Mucosa of descending colon (tissue), 3 donors: ENCODE results near the gene OSBPL8. TPM values are rescaled to one million over a fixed set of nuclear protein-coding genes. Genes with fewer than 3 reads are reported as not detected.
"Not testable (repeated sequence)": the region's sequence is repeated elsewhere in the genome, so short reads cannot be mapped to it uniquely, and the experiment has no call there.

Experiments
- ATAC-seq: fragments of 200-7000 bp; cut with Tn5 transposase; one replicate; pipeline ENCODE4 v1.9.1; 2020; ENCODE audit warnings: mild to moderate bottlenecking, moderate library complexity
- DNase-seq, 3 donors: peaks; one replicate each; pipeline ENCODE4 v3.0.0-alpha.2; 2020
- H3K36me3 ChIP-seq: fragments of 200-600 bp; one replicate; pipeline ENCODE4 v1.8.0; 2021; ENCODE audit warnings: low read depth, mild to moderate bottlenecking
- H3K4me1 ChIP-seq: fragments of 200-600 bp; one replicate; pipeline ENCODE4 v1.8.0; 2021; ENCODE audit warnings: low read depth, mild to moderate bottlenecking
- H3K4me3 ChIP-seq: fragments of 200-600 bp; one replicate; pipeline ENCODE4 v1.8.0; 2021; ENCODE audit warnings: mild to moderate bottlenecking
- H3K9me3 ChIP-seq: fragments of 200-600 bp; one replicate; pipeline ENCODE4 v1.8.0; 2021; ENCODE audit warnings: mild to moderate bottlenecking
- intact Hi-C, 2 donors: fragments of 100-400 bp; cut with DNase I in 1 of 2; cut with micrococcal nuclease in 1 of 2; formaldehyde crosslinking; loops; one replicate each; pipeline versions ENCODE4 v1.11.0 to v1.11.1; 2022; cut with DNase I, micrococcal nuclease
- total RNA-seq, 3 donors: library from RNA; stranded (reverse); fragmentation: NEBNext Ultra II Directional in 2 of 3; extraction: Animal tissue kit (Norgen Biotek cat#: 25700) in 2 of 3; gene quantifications; one replicate each; pipeline versions ENCODE4 v1.2.1 to v1.2.4, GENCODE V29; 2021 to 2023
- TF ChIP-seq, protein P1 (sequence below): fragments of 200-600 bp; IDR thresholded peaks from one replicate; pipeline ENCODE4 v1.8.0; 2022; ENCODE audit warnings: antibody characterized with exemption, mild to moderate bottlenecking
- donor health status: DM: no; HTN: no; CAD: no; lungs with moderate emphysema.
- donor health status: DM: no; HTN: no; CAD: no.
- donor health status: DM: no; HTN: yes; CAD: no.

The OSBPL8 gene
- total RNA-seq, 3 donors from 2014 or later = 26.3 to 56.0 (median 26.9) TPM

DNA sequence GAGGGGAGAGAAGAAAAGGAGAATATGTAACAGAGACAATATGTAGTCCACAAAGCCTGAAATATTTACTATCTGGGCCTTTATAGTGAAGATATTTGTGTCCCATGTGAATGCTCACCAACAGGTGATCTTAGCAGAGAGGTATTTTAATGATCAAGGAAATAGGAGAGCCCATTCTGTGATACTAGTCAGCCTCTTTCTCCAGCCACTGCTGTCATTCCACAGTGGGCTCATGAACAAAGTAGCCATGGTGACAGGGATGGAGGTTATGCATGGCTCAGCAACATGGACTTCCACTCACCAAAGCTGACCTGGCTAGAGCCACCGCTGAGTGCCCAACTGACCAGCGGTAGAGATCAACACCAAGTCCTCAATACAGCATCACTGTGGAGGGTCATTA lies 58.2 kb downstream of the OSBPL8 start:
- intact Hi-C loops = no loop called here
- H3K4me1 ChIP-seq = no peaks in the 10 kb centered on the region
- no peaks in the 10 kb centered on the region for H3K9me3 ChIP-seq
- TF ChIP-seq, protein P1, sequence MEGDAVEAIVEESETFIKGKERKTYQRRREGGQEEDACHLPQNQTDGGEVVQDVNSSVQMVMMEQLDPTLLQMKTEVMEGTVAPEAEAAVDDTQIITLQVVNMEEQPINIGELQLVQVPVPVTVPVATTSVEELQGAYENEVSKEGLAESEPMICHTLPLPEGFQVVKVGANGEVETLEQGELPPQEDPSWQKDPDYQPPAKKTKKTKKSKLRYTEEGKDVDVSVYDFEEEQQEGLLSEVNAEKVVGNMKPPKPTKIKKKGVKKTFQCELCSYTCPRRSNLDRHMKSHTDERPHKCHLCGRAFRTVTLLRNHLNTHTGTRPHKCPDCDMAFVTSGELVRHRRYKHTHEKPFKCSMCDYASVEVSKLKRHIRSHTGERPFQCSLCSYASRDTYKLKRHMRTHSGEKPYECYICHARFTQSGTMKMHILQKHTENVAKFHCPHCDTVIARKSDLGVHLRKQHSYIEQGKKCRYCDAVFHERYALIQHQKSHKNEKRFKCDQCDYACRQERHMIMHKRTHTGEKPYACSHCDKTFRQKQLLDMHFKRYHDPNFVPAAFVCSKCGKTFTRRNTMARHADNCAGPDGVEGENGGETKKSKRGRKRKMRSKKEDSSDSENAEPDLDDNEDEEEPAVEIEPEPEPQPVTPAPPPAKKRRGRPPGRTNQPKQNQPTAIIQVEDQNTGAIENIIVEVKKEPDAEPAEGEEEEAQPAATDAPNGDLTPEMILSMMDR = no peak
- no peaks in the 10 kb centered on the region for H3K36me3 ChIP-seq
- ATAC-seq = no peak
- DNase-seq = no peak
- H3K4me3 ChIP-seq = no peak overlapping the region

DNA sequence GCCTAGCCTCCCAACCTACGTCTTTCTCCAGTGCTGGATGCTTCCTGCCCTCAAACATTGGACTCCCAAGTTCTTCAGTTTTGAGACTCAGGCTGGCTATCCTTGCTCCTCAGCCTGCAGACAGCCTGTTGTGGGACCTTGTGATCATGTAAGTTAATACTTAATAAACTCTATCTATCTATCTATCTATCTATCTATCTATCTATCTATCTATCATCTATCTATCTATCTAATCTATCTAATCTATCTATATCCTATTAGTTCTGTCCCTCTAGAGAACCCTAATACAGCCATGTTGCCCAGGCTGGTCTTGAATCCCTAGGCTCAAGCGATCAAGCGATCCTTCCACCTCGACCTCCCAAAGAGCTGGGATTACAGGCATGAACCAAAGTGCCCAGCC lies 60.4 kb downstream of the OSBPL8 start:
- H3K36me3 ChIP-seq, DNase-seq, intact Hi-C loops, H3K9me3 ChIP-seq, H3K4me1 ChIP-seq, ATAC-seq, H3K4me3 ChIP-seq: not testable (repeated sequence)

DNA sequence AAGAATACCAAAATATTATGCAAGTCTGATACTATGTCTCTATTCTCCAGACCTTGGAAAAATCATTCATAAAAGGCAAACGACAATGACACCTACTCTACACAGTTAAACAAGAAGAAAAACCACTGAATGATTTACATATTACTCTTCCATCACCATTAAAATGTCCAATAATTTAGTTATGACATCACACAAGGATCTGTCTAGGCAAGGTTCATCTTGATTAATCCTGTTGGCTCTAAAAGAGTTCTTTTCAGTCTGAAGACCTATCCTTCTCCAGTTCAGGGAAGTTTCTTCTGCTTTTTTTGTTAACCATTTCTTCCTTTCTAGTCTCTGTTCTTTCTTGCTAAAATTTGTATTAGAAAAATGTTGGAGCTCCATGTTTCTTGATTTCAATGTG lies 64.0 kb downstream of the OSBPL8 start:
- intact Hi-C loops = no loop called here
- TF ChIP-seq, protein P1 = no peak
- DNase-seq (no peak), ATAC-seq (no peak)
- no peaks in the 10 kb centered on the region for H3K36me3 ChIP-seq
- no peak overlapping the region for H3K4me3 ChIP-seq
- H3K4me1 ChIP-seq = no peaks in the 10 kb centered on the region
- peaks cover 19% of the 10 kb centered on the region for H3K9me3 ChIP-seq

DNA sequence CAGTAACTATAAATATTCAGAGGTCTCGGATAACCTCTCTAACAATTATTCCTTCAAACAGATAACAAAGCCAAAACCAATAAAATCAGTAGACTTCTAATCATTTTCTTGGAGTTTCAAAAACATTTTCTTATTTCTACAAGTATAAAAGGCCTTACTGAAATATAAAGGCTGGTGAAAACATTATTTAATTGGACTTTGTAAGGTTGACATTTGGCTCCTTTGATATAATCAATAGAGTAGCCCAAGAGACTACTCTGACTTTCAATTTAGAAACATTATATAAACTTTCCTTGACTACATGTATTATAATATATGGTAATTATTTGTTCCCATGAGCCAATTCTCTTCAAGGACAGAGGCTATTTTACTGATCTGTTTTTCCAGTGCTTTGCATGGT lies 68.3 kb downstream of the OSBPL8 start:
- peaks cover 19% of the 10 kb centered on the region for H3K9me3 ChIP-seq
- TF ChIP-seq, protein P1 = no peak
- no peak overlapping the region for H3K4me3 ChIP-seq
- H3K4me1 ChIP-seq = no peaks in the 10 kb centered on the region
- H3K36me3 ChIP-seq = no peaks in the 10 kb centered on the region
- intact Hi-C loops = no loop called here
- DNase-seq (no peak), ATAC-seq (no peak)

DNA sequence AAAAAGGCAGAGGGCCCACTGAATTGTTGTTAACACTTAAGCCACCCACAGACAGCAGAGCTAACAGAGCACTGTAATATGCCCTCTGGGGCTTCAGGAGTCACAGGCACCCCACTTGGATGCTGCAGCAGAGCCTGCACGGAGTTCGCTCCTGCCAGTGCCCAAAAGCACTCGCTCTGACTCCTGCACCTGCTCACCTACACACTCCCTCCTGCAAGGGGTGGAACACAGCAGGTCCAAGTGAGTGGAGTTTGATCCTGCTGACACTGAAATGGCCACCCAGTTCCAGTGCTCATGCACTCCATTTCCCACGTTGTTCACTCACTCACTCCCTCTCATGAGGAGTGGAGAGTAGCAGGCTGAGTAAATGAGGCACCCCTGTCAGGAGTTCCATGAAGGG lies 68.8 kb downstream of the OSBPL8 start:
- TF ChIP-seq, protein P1 = no peak
- Histone ChIP-seq H3K4me1 (no peaks in the 10 kb centered on the region), H3K9me3 (peaks cover 19% of the 10 kb centered on the region), H3K36me3 (no peaks in the 10 kb centered on the region), H3K4me3 (no peak overlapping the region)
- ATAC-seq = no peak
- intact Hi-C loops = no loop called here
- no peak for DNase-seq

DNA sequence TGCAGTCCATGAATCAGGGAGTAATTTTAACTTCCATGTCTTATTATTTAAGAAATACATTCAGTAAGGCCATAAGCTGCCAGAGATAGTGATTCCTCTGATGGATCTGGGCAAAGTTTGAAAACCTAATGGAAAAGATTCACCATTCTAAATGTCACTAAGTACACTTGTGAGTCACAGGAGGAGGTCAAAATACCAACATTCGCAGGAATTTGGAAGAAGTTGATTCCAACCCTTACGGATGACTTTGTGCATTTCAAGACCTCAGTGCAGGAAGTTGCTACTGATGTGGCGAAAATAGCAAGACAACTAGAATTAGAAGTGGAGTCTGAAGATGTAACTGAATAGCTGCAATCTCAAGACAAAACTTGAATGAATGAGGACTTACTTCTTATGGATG lies 69.8 kb downstream of the OSBPL8 start:
- Histone ChIP-seq H3K4me1 (no peaks in the 10 kb centered on the region), H3K36me3 (no peaks in the 10 kb centered on the region), H3K4me3 (no peak overlapping the region), H3K9me3 (peaks cover 17% of the 10 kb centered on the region)
- intact Hi-C loops = no loop called here
- no peak for ATAC-seq
- TF ChIP-seq, protein P1 = no peak
- no peak for DNase-seq
